ENCODE results near the gene IMMP2L. TPM values are rescaled to one million over a fixed set of nuclear protein-coding genes. Genes with fewer than 3 reads are reported as not detected.

IMMP2L gene
- total and polyA plus RNA-seq, 2 of the 8 experiments (the other 6 are each of a cell fraction or from before 2014, with no cell fraction given), result 2.3 to 10.1 TPM

DNA sequence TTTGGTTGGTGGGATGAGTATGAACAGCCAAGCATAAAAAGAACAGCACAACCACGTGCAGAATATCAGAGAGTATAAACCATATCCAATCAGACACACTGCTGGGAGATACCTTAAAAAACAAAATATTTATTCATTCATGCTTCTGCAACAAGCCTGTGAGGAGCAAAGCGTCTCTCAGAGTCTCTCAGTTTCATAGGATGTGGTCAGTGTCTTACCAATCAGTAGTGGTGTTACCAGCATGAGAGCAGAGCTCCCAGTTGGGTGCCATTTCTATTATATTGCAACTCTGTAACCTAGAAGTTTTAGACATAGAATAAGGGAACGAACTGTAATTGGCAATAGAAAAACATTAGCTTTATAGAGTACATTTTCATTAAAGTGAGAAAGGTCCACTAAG, 917.2 kb downstream of the IMMP2L start:
- H2BK12ac ChIP-seq (ENCODE audit: low read depth, low read length), result no peak overlapping the region
- no peak overlapping the region for H2BK5ac ChIP-seq (ENCODE audit: low read depth, low read length)
- H3K27me3 ChIP-seq (replicated peaks in 1 of 4; ENCODE audit: control insufficient read depth in 3 of 4, extremely low read depth in 1 of 4, insufficient read depth in 3 of 4, low read length in 3 of 4), result no peaks in the 10 kb centered on the region
- no peak overlapping the region for H3K4ac ChIP-seq (replicated peaks; ENCODE audit: insufficient read length, low read depth, low read length)
- H3K79me2 ChIP-seq (ENCODE audit: control insufficient read depth in 1 of 2, insufficient read depth in 2 of 2, low read length in 2 of 2), result no peaks in the 10 kb centered on the region
- WGBS, 2 experiments (ENCODE audit: extremely low coverage in 1 of 2, insufficient coverage in 1 of 2, insufficient read length in 1 of 2, insufficient replicate concordance in 2 of 2, low coverage in 1 of 2, low lambda C conversion rate in 2 of 2, missing lambda C conversion rate in 1 of 2), result 93% methylated on average over 3 of the region's 3 CpGs; no CpG with 5 or more reads in 1 of the 2 experiments
- no peak overlapping the region for H4K5ac ChIP-seq (ENCODE audit: insufficient read length, low read depth, low read length)
- no peak overlapping the region for H3K4me3 ChIP-seq (ENCODE audit: extremely low read depth in 1 of 4, insufficient read depth in 2 of 4, low read depth in 3 of 4, low read length in 4 of 4)
- no peak for FAIRE-seq
- H4K20me1 ChIP-seq (replicated peaks in 1 of 2; ENCODE audit: control insufficient read depth in 1 of 2, insufficient read depth in 2 of 2, low read length in 2 of 2), result no peaks in the 10 kb centered on the region
- H2AFZ ChIP-seq (ENCODE audit: low read length), result no peak overlapping the region
- no peaks in the 10 kb centered on the region for H3K4me1 ChIP-seq (replicated peaks in 1 of 4; ENCODE audit: control insufficient read depth in 3 of 4, insufficient read depth in 4 of 4, low read length in 3 of 4)
- no peak overlapping the region for H3K14ac ChIP-seq (ENCODE audit: insufficient read length)
- H2BK20ac ChIP-seq (ENCODE audit: low read length), result no peak overlapping the region
- no peak overlapping the region for H2AK5ac ChIP-seq (ENCODE audit: low read depth, low read length)
- H4K91ac ChIP-seq (replicated peaks; ENCODE audit: insufficient read length, low read length), result no peak overlapping the region
- H4K8ac ChIP-seq (ENCODE audit: extremely low read depth, insufficient read depth, low read length), result no peak overlapping the region
- H2BK15ac ChIP-seq (ENCODE audit: low read length), result no peak overlapping the region
- ChIA-PET POLR2A (ENCODE audit: partially characterized antibody) (no interaction called here), CTCF (ENCODE audit: partially characterized antibody) (no interaction called here)
- no peak for DNase-seq (ENCODE audit: low read depth in 1 of 2, low spot score in 2 of 2)
- H3K18ac ChIP-seq (ENCODE audit: extremely low read depth, low read length), result no peak overlapping the region
- H3K9ac ChIP-seq (replicated peaks in 1 of 4; ENCODE audit: extremely low read depth in 1 of 4, low read depth in 3 of 4, low read length in 3 of 4), result no peak overlapping the region
- no peaks in the 10 kb centered on the region for H3K9me3 ChIP-seq (ENCODE audit: insufficient read depth in 2 of 2, low read depth in 1 of 2, low read length in 1 of 2)
- no peak overlapping the region for H3K27ac ChIP-seq (ENCODE audit: low read depth, low read length)
- no peak overlapping the region for H3K23ac ChIP-seq (ENCODE audit: insufficient read length)
- H3K23me2 ChIP-seq (ENCODE audit: low read depth, low read length), result no peaks in the 10 kb centered on the region
- H3K79me1 ChIP-seq (ENCODE audit: low read depth, low read length), result no peaks in the 10 kb centered on the region
- H3K56ac ChIP-seq (replicated peaks; ENCODE audit: insufficient read length, low read depth, low read length), result no peak overlapping the region
- no peak overlapping the region for H3K4me2 ChIP-seq (ENCODE audit: insufficient read depth in 1 of 2, low read depth in 2 of 2, low read length in 2 of 2)
- H2BK120ac ChIP-seq (replicated peaks; ENCODE audit: low read depth, low read length), result no peak overlapping the region
- no peaks in the 10 kb centered on the region for H3K36me3 ChIP-seq (ENCODE audit: control insufficient read depth in 2 of 4, insufficient read depth in 4 of 4, low read length in 3 of 4)
- TF ChIP-seq, protein P1, sequence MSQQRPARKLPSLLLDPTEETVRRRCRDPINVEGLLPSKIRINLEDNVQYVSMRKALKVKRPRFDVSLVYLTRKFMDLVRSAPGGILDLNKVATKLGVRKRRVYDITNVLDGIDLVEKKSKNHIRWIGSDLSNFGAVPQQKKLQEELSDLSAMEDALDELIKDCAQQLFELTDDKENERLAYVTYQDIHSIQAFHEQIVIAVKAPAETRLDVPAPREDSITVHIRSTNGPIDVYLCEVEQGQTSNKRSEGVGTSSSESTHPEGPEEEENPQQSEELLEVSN (IDR thresholded peaks at IDR 0.05), result no peak
- TF ChIP-seq SUZ12 (IDR thresholded peaks at IDR 0.05; ENCODE audit: low read length), result no peak
- no peak for TF ChIP-seq JUN (IDR thresholded peaks at IDR 0.05; ENCODE audit: low read depth, low read length)
- TF ChIP-seq ASH2L (IDR thresholded peaks at IDR 0.05; ENCODE audit: low read length), result no peak
- no peak for TF ChIP-seq HDAC2 (IDR thresholded peaks at IDR 0.05; ENCODE audit: borderline replicate concordance in 1 of 2, low read depth in 2 of 2, low read length in 2 of 2)
- TF ChIP-seq POU5F1 (IDR thresholded peaks at IDR 0.05; ENCODE audit: low read depth, low read length), result no peak
- TF ChIP-seq CBX8 (IDR thresholded peaks at IDR 0.05; ENCODE audit: borderline replicate concordance, low read depth, low read length), result no peak
- TF ChIP-seq BCL11A (IDR thresholded peaks at IDR 0.05; ENCODE audit: low read depth in 2 of 2, low read length in 2 of 2), result no peak
- no peak for TF ChIP-seq CHD1 (IDR thresholded peaks at IDR 0.05; ENCODE audit: low read depth, low read length)
- no peak for TF ChIP-seq SIN3A (conservative IDR thresholded peaks at IDR 0.05 in 1 of 2, IDR thresholded peaks at IDR 0.05 in 1 of 2; ENCODE audit: low read depth in 1 of 2, low read length in 2 of 2)
- TF ChIP-seq KDM1A (IDR thresholded peaks at IDR 0.05; ENCODE audit: borderline replicate concordance, low read length), result no peak

Measured in H1 (cell line).